NCI-H748 (cell line): ENCODE measurements around the gene STRIT1.
"Not testable (repeated sequence)": the region's sequence is repeated elsewhere in the genome, so short reads cannot be mapped to it uniquely, and the experiment has no call there.

ENCODE experiments used
- DNase-seq: peaks from one replicate; lab custom pipeline; 2025; ENCODE audit not compliant: unreplicated experiment; lab: John Stamatoyannopoulos, UW

STRIT1 gene

GRCh38 chr3:155274435-155274834 lies 19.0 kb downstream of the STRIT1 start:
- DNase-seq = not testable (repeated sequence)

DNA sequence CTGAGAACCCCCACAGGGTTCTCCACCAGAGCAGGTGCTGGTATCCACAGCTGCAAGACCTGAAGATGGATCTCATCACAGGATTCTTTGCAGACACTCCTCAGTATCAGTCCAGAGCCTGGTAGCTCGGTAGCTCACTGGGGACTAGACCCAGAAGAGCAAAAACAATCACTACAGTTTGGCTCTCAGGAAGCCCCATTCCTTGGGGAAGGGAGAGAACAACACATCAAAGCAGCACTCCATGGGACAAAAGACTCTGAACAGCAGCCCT lies 22.2 kb downstream of the STRIT1 start:
- DNase-seq = no peak

DNA sequence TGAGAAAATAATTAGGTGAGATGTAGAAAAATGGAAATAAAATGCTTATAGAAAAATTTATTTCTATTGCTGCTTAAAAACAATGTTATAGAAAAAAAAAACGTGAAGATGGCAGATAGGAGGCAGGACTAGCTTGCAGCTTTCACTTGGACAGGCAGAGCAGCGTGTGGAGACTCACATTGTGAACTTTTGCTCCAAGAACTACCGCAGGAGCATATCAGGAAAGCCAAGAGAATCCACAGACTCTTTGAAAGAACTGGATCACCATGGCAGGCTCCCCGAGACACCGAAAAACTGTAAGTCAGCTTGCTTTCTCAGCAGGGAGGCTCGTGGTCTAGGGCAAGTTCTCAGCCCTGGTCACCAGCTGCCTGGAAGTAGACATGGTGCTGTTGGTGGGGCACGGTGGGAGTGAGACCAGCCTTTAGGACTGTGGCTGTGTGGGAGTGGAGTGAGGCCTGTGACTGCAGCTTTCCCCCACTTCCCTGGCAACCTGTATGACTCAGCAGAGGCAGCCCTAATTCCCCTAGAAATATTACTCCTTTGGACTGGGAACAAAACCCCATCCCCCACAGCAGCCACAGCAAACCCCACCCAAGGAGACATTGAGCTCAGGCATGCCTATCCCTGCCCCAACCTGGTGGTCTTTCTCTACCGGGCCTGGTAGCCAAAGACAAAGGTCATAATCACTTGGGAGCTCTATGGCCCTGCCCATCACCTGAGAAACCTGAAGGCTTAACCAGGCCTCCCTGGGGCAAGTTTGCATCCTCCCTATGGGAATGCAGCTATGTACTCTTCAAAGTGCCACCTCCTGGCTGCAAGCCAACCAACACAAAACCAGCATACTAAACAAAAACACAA lies 22.8 kb downstream of the STRIT1 start:
- DNase-seq = no peak

DNA sequence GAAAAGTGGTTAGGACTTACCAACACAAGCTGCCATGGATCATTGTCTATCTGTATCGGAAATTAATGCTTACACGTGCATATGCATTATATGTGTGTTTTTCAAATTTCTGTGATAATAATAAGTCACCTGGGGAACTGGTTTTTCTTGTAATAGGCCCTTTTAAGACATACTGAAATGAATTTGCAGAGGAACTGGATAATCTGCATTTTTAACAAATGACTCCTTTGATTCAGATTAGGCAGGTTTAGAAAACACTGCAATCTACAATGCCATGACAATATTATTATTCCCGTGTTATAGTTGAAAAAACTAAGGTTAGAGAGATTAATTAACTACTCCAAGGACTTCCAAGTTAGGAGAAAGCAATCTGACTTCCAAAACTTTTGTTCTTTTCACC lies 23.4 kb downstream of the STRIT1 start:
- DNase-seq = no peak

DNA sequence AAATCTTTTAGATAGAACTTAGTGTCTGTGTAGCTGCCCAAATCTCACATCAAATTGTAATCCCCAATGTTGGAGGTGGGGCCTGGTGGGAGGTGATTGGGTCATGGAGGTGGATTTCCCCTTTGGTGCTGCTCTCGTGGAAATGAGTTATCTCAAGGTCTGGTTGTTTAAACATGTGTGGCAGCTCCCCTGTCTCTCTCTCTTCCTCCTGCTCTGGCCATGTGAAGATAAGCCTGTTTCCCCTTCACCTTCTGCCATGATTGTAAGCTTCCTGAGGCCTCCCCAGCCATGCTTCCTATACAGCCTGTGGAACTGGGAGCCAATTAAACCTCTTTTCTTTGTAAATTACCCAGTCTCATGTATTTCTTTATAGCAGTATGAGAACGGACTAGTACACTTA lies 30.6 kb downstream of the STRIT1 start:
- not testable (repeated sequence) for DNase-seq

DNA sequence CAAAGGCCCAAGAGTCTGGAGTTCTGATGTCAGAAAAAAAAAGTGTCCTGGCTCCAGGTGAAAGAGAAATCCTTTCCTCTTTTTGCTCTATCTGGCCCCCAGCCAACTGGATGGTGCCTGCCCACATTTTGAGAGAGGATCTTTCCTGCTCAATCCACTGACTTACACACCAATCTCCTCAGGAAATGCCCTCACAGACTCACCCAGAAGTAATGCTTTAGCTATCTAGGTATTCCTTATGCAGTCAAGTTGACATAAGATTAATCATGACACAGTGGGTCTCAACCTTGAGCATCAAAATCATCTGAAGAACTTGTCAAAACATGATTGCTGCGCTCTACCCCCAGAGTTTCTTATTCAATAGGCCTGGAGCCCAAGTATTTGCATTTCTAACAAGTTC lies 31.2 kb downstream of the STRIT1 start:
- DNase-seq = no peak

DNA sequence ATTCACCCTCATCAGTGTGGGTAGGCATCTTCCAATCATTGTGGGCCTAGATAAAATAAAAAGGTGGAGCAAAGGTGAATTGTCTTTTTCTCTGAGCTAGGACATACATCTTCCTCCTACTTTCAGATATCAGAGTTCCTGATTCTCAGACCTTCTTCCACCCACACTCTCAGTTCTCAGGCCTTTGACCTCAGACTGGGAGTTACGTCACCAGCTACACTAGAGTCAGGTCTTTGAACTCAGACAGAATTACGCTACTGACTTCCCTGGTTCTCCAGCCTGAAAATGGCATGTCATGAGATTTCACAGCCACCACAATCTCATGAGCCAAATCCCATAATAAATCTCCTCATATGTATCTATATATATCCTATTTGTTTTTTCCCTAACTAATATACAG lies 39.0 kb downstream of the STRIT1 start:
- DNase-seq = no peak

- DNase-seq = no peak
Measured at GRCh38 chr3:155252535-155252934, 40.9 kb downstream of the STRIT1 start.

DNA sequence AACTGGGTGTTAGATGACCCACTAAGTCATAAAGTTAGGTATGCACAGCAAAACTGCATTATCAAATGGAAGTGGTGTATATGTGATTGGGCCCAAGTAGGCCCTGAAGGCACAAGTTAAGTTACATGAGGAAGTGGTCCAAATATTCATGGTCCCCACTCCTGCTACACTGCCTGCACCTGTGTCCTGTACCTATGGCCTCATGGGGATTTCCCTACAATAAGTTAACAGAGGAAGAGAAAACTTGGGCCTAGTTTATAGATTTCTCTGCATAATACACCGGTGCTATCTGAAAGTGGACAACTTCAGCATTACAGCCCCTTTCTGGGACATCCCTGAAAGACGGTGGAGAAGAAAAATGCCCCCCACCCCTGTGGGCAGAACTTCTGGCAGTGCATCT lies 41.5 kb downstream of the STRIT1 start:
- DNase-seq = no peak

- no peak for DNase-seq
Measured at GRCh38 chr3:155248531-155249187, 44.8 kb downstream of the STRIT1 start.

DNA sequence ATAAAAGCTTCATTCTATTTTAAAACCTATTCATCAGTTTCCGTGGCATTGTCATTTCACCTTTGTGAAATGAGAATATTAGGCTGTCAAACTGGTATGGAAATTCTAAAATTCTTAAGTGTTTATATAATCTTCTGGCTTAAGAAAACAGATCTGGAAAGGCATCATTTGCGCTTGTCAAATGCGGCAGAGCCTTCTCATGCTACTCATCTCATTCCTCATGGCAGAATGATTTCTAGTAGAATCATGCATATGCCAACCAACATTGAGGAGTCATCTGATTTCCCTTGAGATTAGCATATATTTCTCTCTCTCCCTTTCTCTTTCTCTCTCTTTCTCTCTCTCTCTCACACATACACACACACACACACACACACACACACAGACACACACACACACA lies 48.8 kb downstream of the STRIT1 start:
- DNase-seq = no peak

DNA sequence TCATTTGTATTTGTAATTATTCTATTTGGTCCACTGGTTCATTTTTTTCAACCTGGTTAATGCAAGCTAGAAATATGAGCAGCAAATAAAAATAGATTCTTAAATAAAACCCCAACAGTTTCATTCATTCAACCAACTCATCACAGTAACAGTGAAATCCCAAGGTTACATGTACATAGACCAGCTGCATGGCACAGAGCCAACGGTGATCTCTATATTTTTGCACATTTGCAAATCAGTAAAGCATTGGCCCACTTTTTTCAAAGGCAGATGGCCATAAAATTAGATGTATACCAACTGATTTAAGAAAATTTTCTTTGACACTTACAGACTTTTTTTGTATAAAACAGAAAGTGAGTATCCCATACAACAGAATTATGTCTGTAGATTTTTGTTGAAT lies 49.3 kb downstream of the STRIT1 start:
- no peak for DNase-seq

GRCh38 chr3:155243512-155243921 lies 50.0 kb downstream of the STRIT1 start:
- no peak for DNase-seq

GRCh38 chr3:155242342-155242741 lies 51.1 kb downstream of the STRIT1 start:
- DNase-seq = no peak

DNA sequence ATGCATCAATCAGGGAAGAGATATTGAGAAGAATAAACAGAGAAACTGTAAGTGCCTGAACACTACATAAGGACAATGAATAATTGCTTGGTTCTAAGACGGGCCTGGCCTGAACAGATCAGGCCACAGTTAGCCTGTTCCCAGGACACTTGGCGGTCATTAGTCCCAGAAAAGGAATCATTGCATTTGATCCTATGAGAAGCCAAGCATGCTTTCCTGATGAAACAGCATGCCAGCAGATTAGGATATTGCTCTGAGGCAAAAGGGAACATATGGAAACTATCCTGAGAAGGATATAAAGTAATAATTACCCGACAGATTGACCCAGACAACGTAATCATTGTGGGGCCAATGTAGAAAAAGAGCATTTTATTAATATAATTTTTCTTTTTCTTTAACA lies 51.9 kb downstream of the STRIT1 start:
- no peak for DNase-seq
